GM13977 (cell line): ENCODE measurements around the gene SUMO4.
"Not testable (repeated sequence)": the region's sequence is repeated elsewhere in the genome, so short reads cannot be mapped to it uniquely, and the experiment has no call there.

ENCODE experiments used
- DNase-seq: peaks from one replicate; pipeline ENCODE4 v3.0.0; 2012; ENCODE audit warnings: low spot score
- in situ Hi-C: fragments of 300-500 bp; cut with MboI; formaldehyde crosslinking; loops from one replicate; pipeline ENCODE4 v1.12.0; 2022; ENCODE audit warnings: low sequenced_read_pairs, low pct_unique_long_range_greater_than_20kb, mixed read lengths, inconsistent platforms; ENCODE audit not compliant: unreplicated experiment
- TF ChIP-seq, protein P1 (sequence below): IDR thresholded peaks from 2 replicates; pipeline ENCODE4 v1.5.1; 2012; ENCODE audit warnings: mild to moderate bottlenecking, control low read depth; ENCODE audit not compliant: insufficient read depth; ENCODE audit errors: extremely low read depth, missing control alignments

Gene SUMO4

DNA sequence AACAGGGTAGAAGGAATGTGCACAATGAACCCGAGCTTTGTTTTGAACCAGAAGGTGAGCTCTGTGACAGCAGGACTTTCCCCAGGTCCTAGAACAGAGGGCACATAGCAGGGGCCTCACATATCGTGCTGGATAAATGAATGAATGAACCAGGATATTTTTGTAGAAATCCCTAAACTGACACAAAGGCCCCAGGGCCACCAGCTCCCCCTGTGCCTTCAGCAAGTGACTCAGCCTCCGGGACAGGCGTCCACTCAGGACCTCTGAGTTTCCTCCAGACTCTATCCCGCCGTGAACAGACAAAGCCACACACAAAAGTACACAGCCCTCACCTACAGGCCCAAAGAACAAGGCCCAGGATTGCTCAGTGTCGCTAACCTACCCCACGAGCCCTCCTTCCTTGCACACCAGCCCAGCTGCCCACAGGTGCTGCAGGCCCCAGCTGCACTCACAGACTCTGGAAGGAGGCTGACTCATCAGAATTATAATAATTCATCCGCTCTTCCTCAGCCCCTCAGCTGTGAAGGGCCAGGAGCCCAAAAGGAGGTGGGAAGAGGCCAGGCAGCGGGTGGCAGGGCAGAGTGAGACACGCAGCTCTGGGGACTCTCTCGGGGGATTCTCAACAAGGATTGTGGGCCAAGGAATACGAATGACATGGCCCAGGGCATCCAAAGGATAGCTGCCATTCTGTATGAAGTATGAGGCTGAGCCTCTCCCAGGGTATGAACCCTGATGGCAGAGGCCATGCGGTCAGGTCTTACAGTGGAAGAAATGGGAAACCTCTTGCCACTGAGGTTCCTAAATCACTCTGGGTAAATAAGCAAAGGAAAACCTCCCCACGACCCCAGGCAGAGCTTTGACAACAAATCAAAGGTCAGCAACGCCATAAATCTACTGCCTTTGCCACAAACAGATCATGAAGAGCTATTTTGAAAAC is 40.9 kb downstream of the SUMO4 start:
- no peak for DNase-seq
- TF ChIP-seq, protein P1, sequence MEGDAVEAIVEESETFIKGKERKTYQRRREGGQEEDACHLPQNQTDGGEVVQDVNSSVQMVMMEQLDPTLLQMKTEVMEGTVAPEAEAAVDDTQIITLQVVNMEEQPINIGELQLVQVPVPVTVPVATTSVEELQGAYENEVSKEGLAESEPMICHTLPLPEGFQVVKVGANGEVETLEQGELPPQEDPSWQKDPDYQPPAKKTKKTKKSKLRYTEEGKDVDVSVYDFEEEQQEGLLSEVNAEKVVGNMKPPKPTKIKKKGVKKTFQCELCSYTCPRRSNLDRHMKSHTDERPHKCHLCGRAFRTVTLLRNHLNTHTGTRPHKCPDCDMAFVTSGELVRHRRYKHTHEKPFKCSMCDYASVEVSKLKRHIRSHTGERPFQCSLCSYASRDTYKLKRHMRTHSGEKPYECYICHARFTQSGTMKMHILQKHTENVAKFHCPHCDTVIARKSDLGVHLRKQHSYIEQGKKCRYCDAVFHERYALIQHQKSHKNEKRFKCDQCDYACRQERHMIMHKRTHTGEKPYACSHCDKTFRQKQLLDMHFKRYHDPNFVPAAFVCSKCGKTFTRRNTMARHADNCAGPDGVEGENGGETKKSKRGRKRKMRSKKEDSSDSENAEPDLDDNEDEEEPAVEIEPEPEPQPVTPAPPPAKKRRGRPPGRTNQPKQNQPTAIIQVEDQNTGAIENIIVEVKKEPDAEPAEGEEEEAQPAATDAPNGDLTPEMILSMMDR, result no peak
- in situ Hi-C loops, result no loop called here

DNA sequence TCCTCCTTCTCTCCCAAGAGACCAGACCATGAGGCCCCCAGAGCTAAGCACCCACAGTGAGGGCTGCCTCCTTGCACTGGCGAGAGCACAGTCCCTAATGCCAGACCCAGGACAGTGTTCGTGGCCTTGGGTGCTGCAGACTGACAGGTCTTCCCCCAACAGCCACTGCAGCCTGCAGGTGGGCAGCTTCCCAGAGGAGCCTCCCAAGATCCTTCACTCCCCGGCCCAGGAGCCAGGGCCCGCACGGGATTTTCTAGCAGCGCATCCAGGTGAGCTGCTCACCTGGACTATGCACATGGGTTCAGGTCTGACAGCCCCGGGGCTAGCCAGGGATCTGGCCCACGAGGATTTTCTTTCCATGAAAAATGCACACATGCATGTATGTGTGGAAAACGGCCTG is 41.7 kb downstream of the SUMO4 start:
- TF ChIP-seq, protein P1, result no peak
- in situ Hi-C loops, result no loop called here
- no peak for DNase-seq

DNA sequence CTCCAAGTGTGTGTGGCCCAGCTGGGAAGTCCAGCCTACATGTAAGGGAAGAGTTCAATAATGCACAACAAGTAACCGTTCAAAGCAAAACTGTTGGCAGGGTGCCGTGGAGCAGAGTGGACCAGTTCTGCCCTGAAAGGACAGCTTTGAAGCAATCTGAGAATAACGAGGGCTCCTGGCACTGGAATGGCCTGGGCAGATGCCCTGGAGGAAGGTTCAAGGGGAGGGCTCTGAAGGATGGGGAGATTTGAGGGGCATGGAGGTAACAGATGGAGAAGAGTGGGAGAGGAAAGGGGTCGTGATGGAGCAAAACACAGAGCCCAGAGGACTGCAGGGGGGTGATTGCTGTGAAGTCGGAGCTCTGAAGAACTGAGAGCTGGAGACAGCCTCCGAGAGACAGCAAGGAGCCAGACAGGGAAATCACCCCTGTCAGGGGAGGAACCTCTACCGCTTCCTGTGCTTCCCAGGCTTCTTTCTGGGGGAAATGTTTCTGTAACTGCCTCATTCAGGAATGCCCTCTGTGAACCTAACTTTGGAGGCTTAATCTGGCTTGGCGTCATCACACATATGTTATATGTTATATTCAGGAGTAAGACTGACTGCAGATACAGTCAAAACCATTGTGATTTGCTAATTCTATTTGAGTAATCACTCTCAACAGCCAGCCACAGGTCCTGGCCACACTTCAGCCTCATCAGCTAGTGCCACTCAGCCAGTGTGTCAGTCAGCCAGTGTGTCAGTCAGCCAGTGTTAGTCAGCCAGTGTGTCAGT is 43.5 kb downstream of the SUMO4 start:
- TF ChIP-seq, protein P1, result no peak
- in situ Hi-C loops, result no loop called here

DNA sequence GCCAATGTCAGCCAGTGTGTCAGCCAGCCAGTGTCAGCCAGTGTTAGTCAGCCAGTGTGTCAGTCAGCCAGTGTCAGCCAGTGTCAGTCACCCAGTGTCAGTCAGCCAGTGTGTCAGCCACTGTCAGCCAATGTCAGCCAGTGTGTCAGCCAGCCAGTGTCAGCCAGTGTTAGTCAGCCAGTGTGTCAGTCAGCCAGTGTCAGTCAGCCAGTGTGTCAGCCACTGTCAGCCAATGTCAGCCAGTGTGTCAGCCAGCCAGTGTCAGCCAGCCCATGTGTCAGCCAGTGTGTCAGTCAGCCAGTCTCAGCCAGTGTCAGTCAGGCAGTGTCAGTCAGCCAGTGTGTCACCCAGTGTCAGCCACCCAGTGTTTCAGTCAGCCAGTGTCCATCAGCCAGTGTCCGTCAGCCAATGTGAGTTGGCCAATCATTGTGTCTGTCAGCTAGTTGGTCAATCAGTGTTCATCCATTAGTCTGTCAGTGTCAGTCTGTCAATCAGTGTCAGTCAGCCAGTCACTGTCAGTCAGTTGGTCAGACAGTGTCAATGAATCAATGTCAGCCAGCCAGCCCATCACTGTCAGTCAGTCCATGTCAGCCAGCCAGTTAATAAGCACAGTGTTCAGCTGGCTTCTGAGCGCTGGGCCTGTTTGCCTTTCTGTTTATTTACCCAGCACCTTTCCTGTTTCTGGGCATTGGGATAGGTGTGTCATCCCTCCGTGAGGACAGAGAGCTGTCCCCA is 44.5 kb downstream of the SUMO4 start:
- DNase-seq, in situ Hi-C loops: not testable (repeated sequence)

More for the DNA sequence above, 43.5 kb downstream of the SUMO4 start:
- no peak for DNase-seq

DNA sequence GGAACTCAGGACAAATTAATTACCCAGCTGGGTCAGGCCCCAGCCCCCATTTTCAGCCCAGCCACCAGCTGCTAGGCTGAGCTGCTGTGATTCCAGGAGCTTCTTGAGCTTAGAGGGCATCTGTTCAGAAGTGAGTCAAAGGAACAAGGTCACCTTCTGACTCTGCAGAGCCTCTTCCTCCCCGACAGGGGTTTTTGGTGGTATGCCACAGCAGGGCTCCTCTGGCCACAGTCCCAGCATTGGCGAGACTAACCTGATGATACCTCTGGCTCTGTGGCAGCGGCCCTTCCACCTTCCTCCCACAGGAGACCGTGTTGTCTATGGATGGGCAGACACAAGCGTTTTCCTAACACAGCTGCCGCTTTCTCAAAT is 45.0 kb downstream of the SUMO4 start:
- TF ChIP-seq, protein P1, result no peak
- no peak for DNase-seq
- in situ Hi-C loops, result no loop called here

DNA sequence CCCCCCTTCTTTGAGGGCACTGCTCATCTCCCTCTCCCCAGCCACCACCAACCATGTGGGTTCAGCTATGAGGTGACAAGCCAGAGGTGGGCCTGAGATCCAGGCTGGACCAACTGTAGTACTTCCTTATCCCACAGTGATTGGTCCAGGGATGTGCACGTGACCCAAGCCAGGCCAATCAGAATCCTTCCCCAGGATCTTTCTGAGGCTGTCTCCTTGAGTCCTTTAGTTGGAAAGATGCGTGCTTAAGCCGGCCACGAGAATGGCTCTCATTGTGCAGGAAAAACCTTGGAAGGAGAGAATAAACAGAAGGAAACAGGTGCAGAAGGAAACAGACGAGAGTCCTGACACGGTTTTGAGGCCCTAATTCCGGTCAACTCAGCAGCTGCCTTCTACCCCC is 45.5 kb downstream of the SUMO4 start:
- TF ChIP-seq, protein P1, result no peak
- DNase-seq, result no peak
- in situ Hi-C loops, result no loop called here
